Parathyroid adenoma (tissue), 2 donors: ENCODE measurements around the gene LIPH.

ENCODE experiments used
- H2AFZ ChIP-seq: fragments of 300-600 bp; sonication (generic); one replicate; pipeline ENCODE4 v1.7.0; 2017; ENCODE audit warnings: antibody characterized with exemption, mild to moderate bottlenecking
- H3K27ac ChIP-seq: fragments of 300-600 bp; sonication (generic); one replicate; pipeline ENCODE4 v1.7.0; 2017
- H3K27me3 ChIP-seq: fragments of 300-600 bp; sonication (generic); one replicate; pipeline ENCODE4 v1.7.0; 2017; ENCODE audit warnings: low read length; ENCODE audit not compliant: control insufficient read depth, insufficient read depth
- H3K36me3 ChIP-seq: fragments of 300-600 bp; sonication (generic); one replicate; pipeline ENCODE4 v1.7.0; 2017; ENCODE audit warnings: low read length; ENCODE audit not compliant: control insufficient read depth, insufficient read depth
- H3K4me1 ChIP-seq: fragments of 300-600 bp; sonication (generic); one replicate; pipeline ENCODE4 v1.7.0; 2017; ENCODE audit warnings: control low read depth
- H3K4me2 ChIP-seq: fragments of 300-600 bp; sonication (generic); one replicate; pipeline ENCODE4 v1.7.0; 2017; ENCODE audit warnings: low read length
- H3K4me3 ChIP-seq: fragments of 300-600 bp; sonication (generic); one replicate; pipeline ENCODE4 v1.7.0; 2017; ENCODE audit warnings: low read depth, low read length
- H3K79me2 ChIP-seq: fragments of 300-600 bp; sonication (generic); one replicate; pipeline ENCODE4 v1.7.0; 2017; ENCODE audit warnings: control low read depth
- H3K9ac ChIP-seq: fragments of 300-600 bp; sonication (generic); one replicate; pipeline ENCODE4 v1.7.0; 2017; ENCODE audit warnings: mild to moderate bottlenecking
- H3K9me3 ChIP-seq: fragments of 300-600 bp; sonication (generic); one replicate; pipeline ENCODE4 v1.7.0; 2017; ENCODE audit warnings: low read length; ENCODE audit not compliant: control insufficient read depth
- TF ChIP-seq, protein P1 (sequence below): fragments of 300-600 bp; sonication (generic); IDR thresholded peaks from one replicate; pipeline ENCODE4 v1.7.0; 2017; ENCODE audit warnings: antibody characterized with exemption, mild to moderate bottlenecking
- donor health status: primary hyperparathyroidism.

LIPH gene

GRCh38 chr3:185457376-185457775 lies 95.0 kb downstream of the LIPH start:
- Histone ChIP-seq H3K79me2 (no peaks in the 10 kb centered on the region), H3K36me3 (no peaks in the 10 kb centered on the region), H3K4me3 (no peak overlapping the region), H3K4me2 (no peak overlapping the region), H3K27ac (no peak overlapping the region), H2AFZ (no peak overlapping the region), H3K4me1 (no peaks in the 10 kb centered on the region), H3K9ac (no peak overlapping the region), H3K27me3 (no peaks in the 10 kb centered on the region), H3K9me3 (no peaks in the 10 kb centered on the region)
- TF ChIP-seq, protein P1, sequence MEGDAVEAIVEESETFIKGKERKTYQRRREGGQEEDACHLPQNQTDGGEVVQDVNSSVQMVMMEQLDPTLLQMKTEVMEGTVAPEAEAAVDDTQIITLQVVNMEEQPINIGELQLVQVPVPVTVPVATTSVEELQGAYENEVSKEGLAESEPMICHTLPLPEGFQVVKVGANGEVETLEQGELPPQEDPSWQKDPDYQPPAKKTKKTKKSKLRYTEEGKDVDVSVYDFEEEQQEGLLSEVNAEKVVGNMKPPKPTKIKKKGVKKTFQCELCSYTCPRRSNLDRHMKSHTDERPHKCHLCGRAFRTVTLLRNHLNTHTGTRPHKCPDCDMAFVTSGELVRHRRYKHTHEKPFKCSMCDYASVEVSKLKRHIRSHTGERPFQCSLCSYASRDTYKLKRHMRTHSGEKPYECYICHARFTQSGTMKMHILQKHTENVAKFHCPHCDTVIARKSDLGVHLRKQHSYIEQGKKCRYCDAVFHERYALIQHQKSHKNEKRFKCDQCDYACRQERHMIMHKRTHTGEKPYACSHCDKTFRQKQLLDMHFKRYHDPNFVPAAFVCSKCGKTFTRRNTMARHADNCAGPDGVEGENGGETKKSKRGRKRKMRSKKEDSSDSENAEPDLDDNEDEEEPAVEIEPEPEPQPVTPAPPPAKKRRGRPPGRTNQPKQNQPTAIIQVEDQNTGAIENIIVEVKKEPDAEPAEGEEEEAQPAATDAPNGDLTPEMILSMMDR: no peak
